ENCODE measurements around the gene ENO1.

DNA sequence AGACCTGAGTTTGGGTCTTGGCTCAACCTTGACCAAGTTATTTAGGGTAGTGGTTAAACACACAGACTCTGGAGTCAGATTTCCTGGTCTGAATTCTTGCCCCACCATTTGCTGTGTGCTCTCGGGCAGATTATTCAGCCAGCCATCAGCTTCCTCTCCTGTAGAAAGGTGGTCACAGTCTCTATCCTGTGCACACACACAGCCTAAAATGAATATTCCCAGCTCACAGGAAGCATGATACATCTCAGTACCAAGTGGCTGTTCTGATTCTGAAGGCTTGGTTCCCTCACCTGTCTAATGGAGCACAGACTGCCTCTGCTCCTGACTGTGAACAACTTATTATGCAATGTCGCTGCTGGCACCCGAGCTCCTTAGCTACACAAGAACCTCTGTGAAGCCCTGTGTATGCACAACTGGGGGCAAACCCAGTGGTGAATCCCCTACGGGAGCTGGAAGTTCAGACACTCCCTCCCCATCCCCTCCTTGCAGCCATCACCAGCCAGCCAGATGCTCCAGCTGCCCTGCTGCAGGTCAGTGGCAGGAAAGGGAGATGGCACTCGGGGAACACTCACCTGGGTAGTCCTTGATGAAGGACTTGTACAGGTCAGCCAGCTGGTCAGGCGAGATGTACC lies 13.7 kb downstream of the ENO1 start:
- TF ChIP-seq, protein P1, sequence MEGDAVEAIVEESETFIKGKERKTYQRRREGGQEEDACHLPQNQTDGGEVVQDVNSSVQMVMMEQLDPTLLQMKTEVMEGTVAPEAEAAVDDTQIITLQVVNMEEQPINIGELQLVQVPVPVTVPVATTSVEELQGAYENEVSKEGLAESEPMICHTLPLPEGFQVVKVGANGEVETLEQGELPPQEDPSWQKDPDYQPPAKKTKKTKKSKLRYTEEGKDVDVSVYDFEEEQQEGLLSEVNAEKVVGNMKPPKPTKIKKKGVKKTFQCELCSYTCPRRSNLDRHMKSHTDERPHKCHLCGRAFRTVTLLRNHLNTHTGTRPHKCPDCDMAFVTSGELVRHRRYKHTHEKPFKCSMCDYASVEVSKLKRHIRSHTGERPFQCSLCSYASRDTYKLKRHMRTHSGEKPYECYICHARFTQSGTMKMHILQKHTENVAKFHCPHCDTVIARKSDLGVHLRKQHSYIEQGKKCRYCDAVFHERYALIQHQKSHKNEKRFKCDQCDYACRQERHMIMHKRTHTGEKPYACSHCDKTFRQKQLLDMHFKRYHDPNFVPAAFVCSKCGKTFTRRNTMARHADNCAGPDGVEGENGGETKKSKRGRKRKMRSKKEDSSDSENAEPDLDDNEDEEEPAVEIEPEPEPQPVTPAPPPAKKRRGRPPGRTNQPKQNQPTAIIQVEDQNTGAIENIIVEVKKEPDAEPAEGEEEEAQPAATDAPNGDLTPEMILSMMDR (IDR thresholded peaks at IDR 0.05 in 2 of 3, conservative IDR thresholded peaks at IDR 0.05 in 1 of 3; ENCODE audit: borderline replicate concordance in 1 of 3, insufficient read depth in 1 of 3, low read depth in 2 of 3, low read length in 2 of 3): no peak
- TF ChIP-seq, protein P2, sequence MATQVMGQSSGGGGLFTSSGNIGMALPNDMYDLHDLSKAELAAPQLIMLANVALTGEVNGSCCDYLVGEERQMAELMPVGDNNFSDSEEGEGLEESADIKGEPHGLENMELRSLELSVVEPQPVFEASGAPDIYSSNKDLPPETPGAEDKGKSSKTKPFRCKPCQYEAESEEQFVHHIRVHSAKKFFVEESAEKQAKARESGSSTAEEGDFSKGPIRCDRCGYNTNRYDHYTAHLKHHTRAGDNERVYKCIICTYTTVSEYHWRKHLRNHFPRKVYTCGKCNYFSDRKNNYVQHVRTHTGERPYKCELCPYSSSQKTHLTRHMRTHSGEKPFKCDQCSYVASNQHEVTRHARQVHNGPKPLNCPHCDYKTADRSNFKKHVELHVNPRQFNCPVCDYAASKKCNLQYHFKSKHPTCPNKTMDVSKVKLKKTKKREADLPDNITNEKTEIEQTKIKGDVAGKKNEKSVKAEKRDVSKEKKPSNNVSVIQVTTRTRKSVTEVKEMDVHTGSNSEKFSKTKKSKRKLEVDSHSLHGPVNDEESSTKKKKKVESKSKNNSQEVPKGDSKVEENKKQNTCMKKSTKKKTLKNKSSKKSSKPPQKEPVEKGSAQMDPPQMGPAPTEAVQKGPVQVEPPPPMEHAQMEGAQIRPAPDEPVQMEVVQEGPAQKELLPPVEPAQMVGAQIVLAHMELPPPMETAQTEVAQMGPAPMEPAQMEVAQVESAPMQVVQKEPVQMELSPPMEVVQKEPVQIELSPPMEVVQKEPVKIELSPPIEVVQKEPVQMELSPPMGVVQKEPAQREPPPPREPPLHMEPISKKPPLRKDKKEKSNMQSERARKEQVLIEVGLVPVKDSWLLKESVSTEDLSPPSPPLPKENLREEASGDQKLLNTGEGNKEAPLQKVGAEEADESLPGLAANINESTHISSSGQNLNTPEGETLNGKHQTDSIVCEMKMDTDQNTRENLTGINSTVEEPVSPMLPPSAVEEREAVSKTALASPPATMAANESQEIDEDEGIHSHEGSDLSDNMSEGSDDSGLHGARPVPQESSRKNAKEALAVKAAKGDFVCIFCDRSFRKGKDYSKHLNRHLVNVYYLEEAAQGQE (IDR thresholded peaks at IDR 0.05; ENCODE audit: low read depth): no peak
- TF ChIP-seq EZH2 (IDR thresholded peaks at IDR 0.05) (no peak), JUND (IDR thresholded peaks at IDR 0.05) (no peak), POLR2A (IDR thresholded peaks at IDR 0.05; ENCODE audit: borderline replicate concordance, extremely low read depth, insufficient read depth, insufficient read length) (no peak), YY1 (IDR thresholded peaks at IDR 0.05; ENCODE audit: extremely low read depth, insufficient replicate concordance, low read depth, low read length) (no peak), ZFX (IDR thresholded peaks at IDR 0.05) (no peak), FOSL1 (IDR thresholded peaks at IDR 0.05; ENCODE audit: low read depth) (no peak), SP1 (IDR thresholded peaks at IDR 0.05; ENCODE audit: low read depth) (no peak), EZH2phosphoT487 (IDR thresholded peaks at IDR 0.05; ENCODE audit: borderline replicate concordance) (no peak)
- TF ChIP-seq, protein P3, sequence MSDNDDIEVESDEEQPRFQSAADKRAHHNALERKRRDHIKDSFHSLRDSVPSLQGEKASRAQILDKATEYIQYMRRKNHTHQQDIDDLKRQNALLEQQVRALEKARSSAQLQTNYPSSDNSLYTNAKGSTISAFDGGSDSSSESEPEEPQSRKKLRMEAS (IDR thresholded peaks at IDR 0.05): 0 out of 2 replicates have a peak, but pooled peaks have one; percentile 16

Data from HCT116 (cell line).